IPS DF 6.9 (cell line): ENCODE data around the gene USP49.

Source experiments
- DNase-seq: peaks from one replicate; pipeline ENCODE4 v3.0.0-alpha.2; 2013; ENCODE audit warnings: low read depth, low spot score
- H3K27ac ChIP-seq: one replicate; pipeline ENCODE4 v1.5.1; 2013; ENCODE audit warnings: low read length, control low read depth
- H3K27me3 ChIP-seq: 2 replicates; pipeline ENCODE4 v1.6.1; 2013; ENCODE audit warnings: mild to moderate bottlenecking, low read length; ENCODE audit not compliant: control insufficient read depth, insufficient read depth
- H3K36me3 ChIP-seq: 2 replicates; pipeline ENCODE4 v1.6.1; 2013; ENCODE audit warnings: low read length; ENCODE audit not compliant: control insufficient read depth, insufficient read depth
- H3K4me1 ChIP-seq: 2 replicates; pipeline ENCODE4 v1.6.1; 2013; ENCODE audit warnings: low read length; ENCODE audit not compliant: control insufficient read depth, insufficient read depth
- H3K4me3 ChIP-seq: 2 replicates; pipeline ENCODE4 v1.5.1; 2013; ENCODE audit warnings: mild to moderate bottlenecking, low read length
- H3K9me3 ChIP-seq: 2 replicates; pipeline ENCODE4 v1.6.1; 2013; ENCODE audit warnings: low read length, inconsistent platforms; ENCODE audit not compliant: control insufficient read depth, insufficient read depth
- WGBS: extraction: QIAGEN DNeasy Blood & Tissue Kit; methylation state at CpG from one replicate; pipeline ENCODE4 v1.1.7; 2013; ENCODE audit warnings: mixed read lengths, missing lambda C conversion rate; ENCODE audit not compliant: insufficient read length, insufficient coverage; 5-methylcytosine and 5-hydroxymethylcytosine counted together

USP49 gene

GRCh38 chr6:41874741-41875140, 20.4 kb downstream of the USP49 start:
- no peak for DNase-seq
- no CpG with 5 or more reads among the region's 1 CpG for WGBS
- no peak overlapping the region for H3K4me3 ChIP-seq
- H3K36me3 ChIP-seq = no peaks in the 10 kb centered on the region
- no peaks in the 10 kb centered on the region for H3K4me1 ChIP-seq
- no peaks in the 10 kb centered on the region for H3K27me3 ChIP-seq
- H3K9me3 ChIP-seq = no peaks in the 10 kb centered on the region
- H3K27ac ChIP-seq = no peak overlapping the region

- Histone ChIP-seq H3K4me3 (no peak overlapping the region), H3K9me3 (no peaks in the 10 kb centered on the region), H3K27ac (no peak overlapping the region), H3K4me1 (no peaks in the 10 kb centered on the region), H3K36me3 (no peaks in the 10 kb centered on the region), H3K27me3 (no peaks in the 10 kb centered on the region)
- no peak for DNase-seq
- WGBS = no CpG with 5 or more reads among the region's 13 CpGs
Measured at GRCh38 chr6:41872147-41872546, 23.0 kb downstream of the USP49 start.

GRCh38 chr6:41871691-41872090, 23.5 kb downstream of the USP49 start:
- WGBS = no CpG with 5 or more reads among the region's 2 CpGs
- Histone ChIP-seq H3K4me3 (no peak overlapping the region), H3K36me3 (no peaks in the 10 kb centered on the region), H3K27me3 (no peaks in the 10 kb centered on the region), H3K9me3 (no peaks in the 10 kb centered on the region), H3K4me1 (no peaks in the 10 kb centered on the region), H3K27ac (no peak overlapping the region)
- no peak for DNase-seq

- no peak overlapping the region for H3K27ac ChIP-seq
- WGBS = no CpG with 5 or more reads among the region's 6 CpGs
Measured at GRCh38 chr6:41859356-41859755, 35.8 kb downstream of the USP49 start.

GRCh38 chr6:41858703-41859102, 36.5 kb downstream of the USP49 start:
- no peaks in the 10 kb centered on the region for H3K36me3 ChIP-seq
- H3K4me3 ChIP-seq = no peak overlapping the region
- H3K9me3 ChIP-seq = no peaks in the 10 kb centered on the region
- H3K4me1 ChIP-seq = no peaks in the 10 kb centered on the region
- H3K27me3 ChIP-seq = no peaks in the 10 kb centered on the region
- DNase-seq = no peak
- WGBS = no CpG with 5 or more reads among the region's 2 CpGs
- no peak overlapping the region for H3K27ac ChIP-seq

More at GRCh38 chr6:41859356-41859755, 35.8 kb downstream of the USP49 start:
- H3K4me3 ChIP-seq = no peak overlapping the region
- no peaks in the 10 kb centered on the region for H3K4me1 ChIP-seq
- no peaks in the 10 kb centered on the region for H3K36me3 ChIP-seq
- H3K9me3 ChIP-seq = no peaks in the 10 kb centered on the region
- DNase-seq = no peak
- H3K27me3 ChIP-seq = no peaks in the 10 kb centered on the region

GRCh38 chr6:41850861-41851260, 44.3 kb downstream of the USP49 start:
- H3K36me3 ChIP-seq = no peaks in the 10 kb centered on the region

GRCh38 chr6:41846666-41847237, 48.4 kb downstream of the USP49 start:
- no peak overlapping the region for H3K27ac ChIP-seq
- WGBS = no CpG with 5 or more reads among the region's 1 CpG
- no peaks in the 10 kb centered on the region; the same call in 1 of the 2 replicates for H3K4me1 ChIP-seq
- no peaks in the 10 kb centered on the region for H3K27me3 ChIP-seq
- no peaks in the 10 kb centered on the region for H3K36me3 ChIP-seq
- no peak overlapping the region for H3K4me3 ChIP-seq
- DNase-seq = peak; percentile 55
- H3K9me3 ChIP-seq = no peaks in the 10 kb centered on the region

More at GRCh38 chr6:41850861-41851260, 44.3 kb downstream of the USP49 start:
- H3K4me3 ChIP-seq = no peak overlapping the region
- no peak for DNase-seq
- H3K9me3 ChIP-seq = no peaks in the 10 kb centered on the region
- no peaks in the 10 kb centered on the region for H3K27me3 ChIP-seq
- H3K4me1 ChIP-seq = no peaks in the 10 kb centered on the region; the same call in 1 of the 2 replicates
- H3K27ac ChIP-seq = no peak overlapping the region
- WGBS = no CpG with 5 or more reads among the region's 3 CpGs

GRCh38 chr6:41843178-41843577, 52.0 kb downstream of the USP49 start:
- DNase-seq = no peak
- Histone ChIP-seq H3K4me1 (no peaks in the 10 kb centered on the region; the same call in 1 of the 2 replicates), H3K9me3 (no peaks in the 10 kb centered on the region), H3K27me3 (no peaks in the 10 kb centered on the region), H3K27ac (no peak overlapping the region), H3K36me3 (no peaks in the 10 kb centered on the region), H3K4me3 (no peak overlapping the region)
- 100% methylated on average over 3 of the region's 9 CpGs for WGBS

- H3K27me3 ChIP-seq = no peaks in the 10 kb centered on the region
- H3K9me3 ChIP-seq = no peaks in the 10 kb centered on the region
- WGBS = no CpG with 5 or more reads among the region's 4 CpGs
Measured at GRCh38 chr6:41840326-41840725, 54.8 kb downstream of the USP49 start.

GRCh38 chr6:41836660-41837052, 58.5 kb downstream of the USP49 start:
- no CpG with 5 or more reads among the region's 2 CpGs for WGBS
- no peak for DNase-seq

More at GRCh38 chr6:41840326-41840725, 54.8 kb downstream of the USP49 start:
- Histone ChIP-seq H3K27ac (no peak overlapping the region), H3K36me3 (no peaks in the 10 kb centered on the region), H3K4me3 (no peak overlapping the region), H3K4me1 (no peaks in the 10 kb centered on the region)
- DNase-seq = no peak

GRCh38 chr6:41836022-41836659, 59.0 kb downstream of the USP49 start:
- DNase-seq = no peak
- no peak overlapping the region for H3K27ac ChIP-seq
- no peaks in the 10 kb centered on the region for H3K27me3 ChIP-seq
- no CpG with 5 or more reads among the region's 5 CpGs for WGBS
- H3K4me1 ChIP-seq = no peaks in the 10 kb centered on the region
- H3K4me3 ChIP-seq = no peak overlapping the region
- H3K9me3 ChIP-seq = no peaks in the 10 kb centered on the region
- no peaks in the 10 kb centered on the region for H3K36me3 ChIP-seq

More at GRCh38 chr6:41836660-41837052, 58.5 kb downstream of the USP49 start:
- no peak overlapping the region for H3K27ac ChIP-seq
- no peaks in the 10 kb centered on the region for H3K9me3 ChIP-seq
- no peaks in the 10 kb centered on the region for H3K4me1 ChIP-seq
- no peaks in the 10 kb centered on the region for H3K36me3 ChIP-seq
- no peak overlapping the region for H3K4me3 ChIP-seq
- H3K27me3 ChIP-seq = no peaks in the 10 kb centered on the region
